IMR-90 (cell line): ENCODE results near the gene LAMA3. TPM values are rescaled to one million over a fixed set of nuclear protein-coding genes. Genes with fewer than 3 reads are reported as not detected.

Source experiments
- ATAC-seq: fragments of 200-7000 bp; cut with Tn5 transposase; 2 replicates; pipeline ENCODE4 v1.9.1; 2020; ENCODE audit warnings: low read depth, mild to moderate bottlenecking, moderate library complexity
- BruUV-seq: library from RNA; stranded (reverse); fragments of 400-500 nt; replicated peaks from 2 replicates; lab custom pipeline; 2021; lab: Mats Ljungman, UMichigan
- CTCF ChIA-PET: fragments of 300-600 bp; formaldehyde crosslinking; extraction: SDS; loops from one replicate; lab custom pipeline; 2021; ENCODE audit warnings: antibody characterized with exemption; lab: Yijun Ruan, JAX
- POLR2A ChIA-PET: fragments of 300-600 bp; sonication (Branson Sonifier 250); formaldehyde crosslinking; loops from one replicate; lab custom pipeline; 2022; ENCODE audit warnings: antibody characterized with exemption; ENCODE audit not compliant: unreplicated experiment; lab: Charles Lee
- DNase-seq: peaks from one replicate; pipeline ENCODE4 v3.0.0; 2013
- H2AFZ ChIP-seq: replicated peaks from 2 replicates; pipeline ENCODE3; 2013; ENCODE audit warnings: low read length, mild to moderate bottlenecking; ENCODE audit not compliant: poor library complexity
- H2AK5ac ChIP-seq: 2 replicates; pipeline ENCODE4 v1.6.1; 2013; ENCODE audit warnings: low read depth, low read length, inconsistent platforms
- H2AK9ac ChIP-seq: replicated peaks from 2 replicates; pipeline ENCODE3; 2013; ENCODE audit warnings: mild to moderate bottlenecking, low read depth, low read length, moderate library complexity; ENCODE audit not compliant: poor library complexity
- H2BK120ac ChIP-seq: 2 replicates; pipeline ENCODE4 v1.6.1; 2013; ENCODE audit warnings: low read depth, low read length, inconsistent platforms
- H2BK15ac ChIP-seq: 3 replicates; pipeline ENCODE4 v1.6.1; 2013; ENCODE audit warnings: low read depth, low read length, inconsistent platforms
- H2BK20ac ChIP-seq: 2 replicates; pipeline ENCODE4 v1.6.1; 2013; ENCODE audit warnings: low read depth, mild to moderate bottlenecking, inconsistent platforms, low read length, moderate library complexity
- H2BK5ac ChIP-seq: 2 replicates; pipeline ENCODE4 v1.6.1; 2013; ENCODE audit warnings: mild to moderate bottlenecking, low read depth, low read length, inconsistent platforms; ENCODE audit not compliant: poor library complexity, severe bottlenecking
- H3K14ac ChIP-seq: replicated peaks from 2 replicates; pipeline ENCODE4 v1.6.1; 2013; ENCODE audit warnings: low read depth, low read length, inconsistent platforms
- H3K18ac ChIP-seq: 2 replicates; pipeline ENCODE4 v1.6.1; 2013; ENCODE audit warnings: low read depth, low read length, control low read depth
- H3K23ac ChIP-seq: 2 replicates; pipeline ENCODE4 v1.6.1; 2013; ENCODE audit warnings: low read depth, low read length, inconsistent platforms
- H3K27ac ChIP-seq: 2 replicates; pipeline ENCODE4 v1.5.1; 2013; ENCODE audit warnings: mild to moderate bottlenecking, control low read depth, low read length; ENCODE audit not compliant: insufficient read depth
- H3K27me3 ChIP-seq: 2 replicates; pipeline ENCODE4 v1.6.1; 2013; ENCODE audit warnings: low read length; ENCODE audit not compliant: control insufficient read depth, insufficient read depth
- H3K36me3 ChIP-seq: 2 replicates; pipeline ENCODE4 v1.6.1; 2013; ENCODE audit warnings: low read length, mixed read lengths; ENCODE audit not compliant: control insufficient read depth, insufficient read depth
- H3K4ac ChIP-seq: 2 replicates; pipeline ENCODE4 v1.6.1; 2013; ENCODE audit warnings: low read depth, low read length, inconsistent platforms
- H3K4me1 ChIP-seq: 2 replicates; pipeline ENCODE4 v1.6.1; 2013; ENCODE audit warnings: low read length, mixed read lengths; ENCODE audit not compliant: control insufficient read depth, insufficient read depth
- H3K4me2 ChIP-seq: 2 replicates; pipeline ENCODE4 v1.6.1; 2013; ENCODE audit warnings: low read depth, mild to moderate bottlenecking, control low read depth, low read length, moderate library complexity
- H3K4me3 ChIP-seq: 2 replicates; pipeline ENCODE4 v1.5.1; 2013; ENCODE audit warnings: low read depth, mild to moderate bottlenecking, control low read depth, low read length, moderate library complexity; ENCODE audit not compliant: insufficient read depth
- H3K56ac ChIP-seq: 2 replicates; pipeline ENCODE4 v1.6.1; 2013; ENCODE audit warnings: low read length, inconsistent platforms; ENCODE audit not compliant: insufficient read depth; ENCODE audit errors: extremely low read depth
- H3K79me1 ChIP-seq, 2 experiments: 2 replicates each; pipeline ENCODE4 v1.6.1; 2013; ENCODE audit warnings: low read length in 2 of 2, inconsistent platforms in 1 of 2, low read depth in 1 of 2
- H3K9ac ChIP-seq: 2 replicates; pipeline ENCODE4 v1.6.1; 2013; ENCODE audit warnings: low read depth, low read length, control low read depth
- H3K9me1 ChIP-seq: 2 replicates; pipeline ENCODE4 v1.6.1; 2013; ENCODE audit warnings: low read length, inconsistent platforms; ENCODE audit not compliant: insufficient read depth
- H3K9me3 ChIP-seq: 2 replicates; pipeline ENCODE4 v1.6.1; 2013; ENCODE audit warnings: low read length; ENCODE audit not compliant: control insufficient read depth, insufficient read depth
- H4K20me1 ChIP-seq: 2 replicates; pipeline ENCODE4 v1.6.1; 2013; ENCODE audit warnings: low read length, inconsistent platforms; ENCODE audit not compliant: insufficient read depth
- H4K5ac ChIP-seq: 2 replicates; pipeline ENCODE4 v1.6.1; 2013; ENCODE audit warnings: mild to moderate bottlenecking, low read depth, low read length, control low read depth
- H4K8ac ChIP-seq, 2 experiments: 2 replicates each; pipeline ENCODE4 v1.6.1; 2013; ENCODE audit warnings: low read depth in 2 of 2, low read length in 2 of 2, control low read depth in 1 of 2, inconsistent platforms in 1 of 2
- H4K91ac ChIP-seq: 2 replicates; pipeline ENCODE4 v1.6.1; 2013; ENCODE audit warnings: low read depth, low read length, inconsistent platforms; ENCODE audit not compliant: insufficient read depth
- BHLHE40 ChIP-seq: fragments of 150-350 bp; IDR thresholded peaks from 2 replicates; pipeline ENCODE4 v1.6.1; 2016; ENCODE audit warnings: mild to moderate bottlenecking, low read depth, low read length
- CEBPB ChIP-seq: IDR thresholded peaks from 2 replicates; pipeline ENCODE4 v1.6.1; 2012; ENCODE audit warnings: low read depth, low read length, improper control_type of control experiment
- CHD1 ChIP-seq: IDR thresholded peaks from 2 replicates; pipeline ENCODE4 v1.6.1; 2012; ENCODE audit warnings: low read depth, low read length, improper control_type of control experiment
- FOS ChIP-seq: fragments of 150-350 bp; IDR thresholded peaks from 2 replicates; pipeline ENCODE4 v1.6.1; 2016; ENCODE audit warnings: low read depth, low read length
- MAFK ChIP-seq: IDR thresholded peaks from 2 replicates; pipeline ENCODE4 v1.6.1; 2012; ENCODE audit warnings: low read depth, low read length, improper control_type of control experiment
- MAZ ChIP-seq: IDR thresholded peaks from 2 replicates; pipeline ENCODE4 v1.6.1; 2012; ENCODE audit warnings: low read depth, mild to moderate bottlenecking, low read length, improper control_type of control experiment, moderate library complexity, borderline replicate concordance
- MXI1 ChIP-seq: IDR thresholded peaks from 2 replicates; pipeline ENCODE4 v1.6.1; 2012; ENCODE audit warnings: low read depth, mild to moderate bottlenecking, low read length, moderate library complexity, borderline replicate concordance
- NFE2L2 ChIP-seq: fragments of 150-350 bp; IDR thresholded peaks from 2 replicates; pipeline ENCODE4 v1.6.1; 2016; ENCODE audit warnings: low read depth, mild to moderate bottlenecking, low read length
- POLR2A ChIP-seq: IDR thresholded peaks from 2 replicates; pipeline ENCODE4 v1.6.1; 2012; ENCODE audit warnings: mild to moderate bottlenecking, low read depth, low read length
- RAD21 ChIP-seq: IDR thresholded peaks from 2 replicates; pipeline ENCODE4 v1.6.1; 2012; ENCODE audit warnings: low read length, improper control_type of control experiment
- RCOR1 ChIP-seq: IDR thresholded peaks from 2 replicates; pipeline ENCODE4 v1.6.1; 2012; ENCODE audit warnings: mild to moderate bottlenecking, low read length, improper control_type of control experiment; ENCODE audit not compliant: insufficient replicate concordance
- RFX5 ChIP-seq: IDR thresholded peaks from 2 replicates; pipeline ENCODE4 v1.8.0; 2012; ENCODE audit warnings: low read depth, mild to moderate bottlenecking, low read length, moderate library complexity
- WGBS, 2 experiments: methylation state at CpG; one replicate each; pipeline versions ENCODE4 v1.1.5 to v1.1.7; 2013; ENCODE audit warnings: missing lambda C conversion rate in 2 of 2; ENCODE audit not compliant: insufficient read length in 1 of 2; ENCODE audit errors: extremely low coverage in 2 of 2; 5-methylcytosine and 5-hydroxymethylcytosine counted together
- dilution Hi-C: fragments of 300-500 bp; cut with HindIII; formaldehyde crosslinking; loops from one replicate; pipeline ENCODE4 v1.14.3; 2018; ENCODE audit warnings: low sequenced_read_pairs; ENCODE audit not compliant: unreplicated experiment
- in situ Hi-C: fragments of 300-500 bp; cut with MboI; formaldehyde crosslinking; loops from 3 replicates; pipeline ENCODE4 v1.14.3; 2019; ENCODE audit warnings: low sequenced_read_pairs, inconsistent platforms, mixed read lengths
- intact Hi-C: fragments of 100-400 bp; cut with micrococcal nuclease; formaldehyde crosslinking; loops from 2 replicates; pipeline ENCODE4 v1.10.0; 2022
- polyA plus RNA-seq, 3 experiments: library from polyadenylated mRNA; depleted of rRNA; stranded (reverse); fragments of >200 nt; gene quantifications; 2 replicates each; pipeline ENCODE4 v1.2.3, GENCODE V29; 2012; ENCODE audit warnings: low replicate concordance in 1 of 3
- total RNA-seq: library from RNA; depleted of rRNA; stranded (reverse); fragments of >200 nt; gene quantifications from 2 replicates; pipeline ENCODE4 v1.2.3, GENCODE V29; 2012
- TF ChIP-seq, protein P1 (sequence below): fragments of 150-350 bp; IDR thresholded peaks from 2 replicates; pipeline ENCODE4 v1.6.1; 2016; ENCODE audit warnings: low read depth, mild to moderate bottlenecking, low read length, moderate library complexity, borderline replicate concordance
- TF ChIP-seq, protein P2 (sequence below): conservative IDR thresholded peaks from 2 replicates; pipeline ENCODE4 v1.5.1; 2012; ENCODE audit warnings: mild to moderate bottlenecking, low read depth, low read length, improper control_type of control experiment
- TF ChIP-seq, protein P3 (sequence below): fragments of 150-350 bp; IDR thresholded peaks from 2 replicates; pipeline ENCODE4 v1.6.1; 2017; ENCODE audit warnings: mild to moderate bottlenecking, antibody characterized with exemption, low read length, low read depth

LAMA3 gene
- total and polyA plus RNA-seq, 2 of the 4 experiments (the other 2 are of a cell fraction) = 0.18 to 0.19 TPM

DNA sequence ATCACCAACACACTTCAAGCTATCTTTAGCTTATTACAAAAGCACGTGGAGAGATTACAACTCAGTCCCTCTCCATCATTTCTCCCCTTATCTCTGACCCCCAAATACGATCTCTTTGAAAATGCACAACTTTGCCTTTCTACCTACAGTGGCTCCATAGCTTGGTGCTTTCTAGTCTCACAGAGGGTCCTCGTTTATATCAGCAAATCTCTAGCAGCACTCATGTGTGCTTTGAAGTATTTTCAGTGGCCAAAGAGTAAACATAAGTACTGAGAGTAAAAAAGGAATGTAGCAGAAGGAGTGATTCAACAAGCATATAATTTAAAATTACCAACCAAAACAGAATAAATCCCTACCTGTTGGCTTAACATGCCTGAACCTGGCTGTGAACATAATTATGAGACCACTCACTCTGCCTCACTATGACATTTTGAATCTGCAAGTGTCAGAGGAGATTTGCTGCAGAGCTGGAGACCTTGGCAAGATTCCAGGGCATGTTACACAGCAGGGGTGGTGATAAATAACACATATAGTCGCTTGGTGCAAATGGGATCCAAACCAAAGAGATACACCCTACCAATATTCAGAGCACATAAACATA lies 54.6 kb downstream of the LAMA3 start:
- Histone ChIP-seq H2BK20ac (no peak overlapping the region), H3K4me3 (no peak overlapping the region), H3K27ac (no peak overlapping the region), H2AK9ac (no peak overlapping the region), H2BK15ac (no peak overlapping the region), H3K4me1 (peaks cover 2% of the 10 kb centered on the region; the same call in 1 of the 2 replicates), H3K23ac (no peak overlapping the region), H3K36me3 (no peaks in the 10 kb centered on the region), H2AK5ac (no peak overlapping the region), H2BK120ac (no peak overlapping the region), H4K5ac (no peak overlapping the region), H3K27me3 (peaks cover 19% of the 10 kb centered on the region), H2AFZ (no peak overlapping the region), H3K4ac (no peak overlapping the region), H3K9me3 (no peaks in the 10 kb centered on the region), H3K56ac (no peak overlapping the region), H3K79me1 (no peaks in the 10 kb centered on the region), H4K20me1 (no peaks in the 10 kb centered on the region), H4K91ac (no peak overlapping the region), H3K4me2 (no peak overlapping the region; the same call in 1 of the 2 replicates), H3K18ac (no peak overlapping the region), H3K9ac (no peak overlapping the region), H3K14ac (no peak overlapping the region), H4K8ac (no peak overlapping the region), H3K9me1 (no peaks in the 10 kb centered on the region), H2BK5ac (no peak overlapping the region)
- TF ChIP-seq, protein P1, sequence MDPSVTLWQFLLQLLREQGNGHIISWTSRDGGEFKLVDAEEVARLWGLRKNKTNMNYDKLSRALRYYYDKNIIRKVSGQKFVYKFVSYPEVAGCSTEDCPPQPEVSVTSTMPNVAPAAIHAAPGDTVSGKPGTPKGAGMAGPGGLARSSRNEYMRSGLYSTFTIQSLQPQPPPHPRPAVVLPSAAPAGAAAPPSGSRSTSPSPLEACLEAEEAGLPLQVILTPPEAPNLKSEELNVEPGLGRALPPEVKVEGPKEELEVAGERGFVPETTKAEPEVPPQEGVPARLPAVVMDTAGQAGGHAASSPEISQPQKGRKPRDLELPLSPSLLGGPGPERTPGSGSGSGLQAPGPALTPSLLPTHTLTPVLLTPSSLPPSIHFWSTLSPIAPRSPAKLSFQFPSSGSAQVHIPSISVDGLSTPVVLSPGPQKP = no peak
- TF ChIP-seq RFX5 (no peak), NFE2L2 (no peak), RAD21 (no peak), BHLHE40 (no peak), MAZ (no peak), MXI1 (no peak), CHD1 (no peak), FOS (no peak), POLR2A (no peak), CEBPB (no peak), MAFK (no peak), RCOR1 (no peak)
- TF ChIP-seq, protein P2, sequence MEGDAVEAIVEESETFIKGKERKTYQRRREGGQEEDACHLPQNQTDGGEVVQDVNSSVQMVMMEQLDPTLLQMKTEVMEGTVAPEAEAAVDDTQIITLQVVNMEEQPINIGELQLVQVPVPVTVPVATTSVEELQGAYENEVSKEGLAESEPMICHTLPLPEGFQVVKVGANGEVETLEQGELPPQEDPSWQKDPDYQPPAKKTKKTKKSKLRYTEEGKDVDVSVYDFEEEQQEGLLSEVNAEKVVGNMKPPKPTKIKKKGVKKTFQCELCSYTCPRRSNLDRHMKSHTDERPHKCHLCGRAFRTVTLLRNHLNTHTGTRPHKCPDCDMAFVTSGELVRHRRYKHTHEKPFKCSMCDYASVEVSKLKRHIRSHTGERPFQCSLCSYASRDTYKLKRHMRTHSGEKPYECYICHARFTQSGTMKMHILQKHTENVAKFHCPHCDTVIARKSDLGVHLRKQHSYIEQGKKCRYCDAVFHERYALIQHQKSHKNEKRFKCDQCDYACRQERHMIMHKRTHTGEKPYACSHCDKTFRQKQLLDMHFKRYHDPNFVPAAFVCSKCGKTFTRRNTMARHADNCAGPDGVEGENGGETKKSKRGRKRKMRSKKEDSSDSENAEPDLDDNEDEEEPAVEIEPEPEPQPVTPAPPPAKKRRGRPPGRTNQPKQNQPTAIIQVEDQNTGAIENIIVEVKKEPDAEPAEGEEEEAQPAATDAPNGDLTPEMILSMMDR = no peak
- TF ChIP-seq, protein P3, sequence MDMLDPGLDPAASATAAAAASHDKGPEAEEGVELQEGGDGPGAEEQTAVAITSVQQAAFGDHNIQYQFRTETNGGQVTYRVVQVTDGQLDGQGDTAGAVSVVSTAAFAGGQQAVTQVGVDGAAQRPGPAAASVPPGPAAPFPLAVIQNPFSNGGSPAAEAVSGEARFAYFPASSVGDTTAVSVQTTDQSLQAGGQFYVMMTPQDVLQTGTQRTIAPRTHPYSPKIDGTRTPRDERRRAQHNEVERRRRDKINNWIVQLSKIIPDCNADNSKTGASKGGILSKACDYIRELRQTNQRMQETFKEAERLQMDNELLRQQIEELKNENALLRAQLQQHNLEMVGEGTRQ = no peak
- BruUV-seq = no TSS peak
- ATAC-seq = peak; percentile 21; the same call in 1 of the 2 replicates
- dilution Hi-C loops = no loop called here
- no peak for DNase-seq
- 0% methylated on average over 1 of the region's 4 CpGs; no CpG with 5 or more reads in 1 of the 2 experiments for WGBS, 2 experiments
- ChIA-PET POLR2A (no interaction called here), CTCF (no interaction called here)
- intact Hi-C loops = no loop called here
- in situ Hi-C loops = no loop called here
